ENCODE measurements around the gene TOM1L2. TPM values are rescaled to one million over a fixed set of nuclear protein-coding genes. Genes with fewer than 3 reads are reported as not detected.
A peak's percentile ranks its signal among the peaks of the same experiment; 100 is the strongest.

Gene TOM1L2
- total RNA-seq, 1 experiment from 2014 or later: 45.2 TPM

DNA sequence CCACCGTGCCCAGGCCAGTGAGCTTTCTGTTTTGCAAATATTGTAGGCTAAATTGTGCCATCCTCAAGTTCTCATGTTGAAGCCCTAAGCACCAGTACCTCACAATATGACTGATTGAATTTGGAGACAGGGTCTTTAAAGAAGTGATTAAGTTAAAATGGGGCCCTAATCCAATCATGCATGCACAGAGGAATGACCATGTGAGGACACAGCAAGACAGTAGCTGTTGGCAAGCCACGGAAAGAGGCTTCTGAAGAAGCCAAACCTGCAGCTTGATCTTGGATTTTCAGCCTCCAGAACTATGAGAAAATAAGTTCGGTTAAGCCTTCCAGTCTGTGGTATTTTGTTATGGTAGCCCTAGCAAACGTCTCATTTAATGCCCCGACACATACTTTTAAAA lies 24.9 kb downstream of the TOM1L2 start:
- TF ChIP-seq POLR2AphosphoS5 (IDR thresholded peaks at IDR 0.05; ENCODE audit: low read depth, low read length): no peak
- no peaks in the 10 kb centered on the region for H3K36me3 ChIP-seq (ENCODE audit: control insufficient read depth, insufficient read depth, low read length)
- no peaks in the 10 kb centered on the region for H3K9me3 ChIP-seq (ENCODE audit: control insufficient read depth, insufficient read depth, low read depth, low read length)
- ChIA-PET CTCF (no interaction called here), POLR2A (no interaction called here)
- ATAC-seq (no peak), DNase-seq (ENCODE audit: low read depth, low spot score) (no peak)
- intact Hi-C loops (cut with micrococcal nuclease; ENCODE audit: unreplicated experiment): no loop called here
- no peak overlapping the region for H3K4me3 ChIP-seq (ENCODE audit: low read depth in 2 of 2, low read length in 2 of 2)
- H3K27ac ChIP-seq (ENCODE audit: low read length): peak overlapping the region; percentile 61
- in situ Hi-C loops (cut with HindIII; ENCODE audit: low pct_unique_long_range_greater_than_20kb, low sequenced_read_pairs): no loop called here
- peaks cover 65% of the 10 kb centered on the region for H3K4me1 ChIP-seq (ENCODE audit: control insufficient read depth, insufficient read depth, low read length)
- no peaks in the 10 kb centered on the region for H3K27me3 ChIP-seq (ENCODE audit: control insufficient read depth, insufficient read depth, low read length)
- BruUV-seq (replicated peaks): no TSS peak

DNA sequence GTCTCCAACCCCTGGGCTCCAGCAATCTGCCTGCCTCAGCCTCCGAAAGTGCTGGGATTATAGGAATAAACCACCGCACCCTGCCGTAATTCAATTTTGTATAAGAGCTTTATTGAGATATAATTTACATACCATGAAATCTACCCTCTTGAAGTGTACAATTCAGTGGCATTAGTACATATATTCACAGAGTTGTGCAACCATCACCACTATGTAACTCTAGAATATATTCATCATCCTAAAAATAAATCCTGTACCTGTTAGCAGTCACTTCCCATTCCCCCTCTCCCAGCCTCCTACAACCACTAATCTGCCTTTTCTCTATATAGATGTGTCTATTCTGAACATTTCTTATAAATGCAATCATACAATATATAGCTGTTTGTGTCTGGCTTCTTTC lies 26.1 kb downstream of the TOM1L2 start:
- BruUV-seq (replicated peaks): no TSS peak
- no peak for ATAC-seq
- no peaks in the 10 kb centered on the region for H3K36me3 ChIP-seq (ENCODE audit: control insufficient read depth, insufficient read depth, low read length)
- no peaks in the 10 kb centered on the region for H3K27me3 ChIP-seq (ENCODE audit: control insufficient read depth, insufficient read depth, low read length)
- intact Hi-C loops (cut with micrococcal nuclease; ENCODE audit: unreplicated experiment) (no loop called here), in situ Hi-C loops (cut with HindIII; ENCODE audit: low pct_unique_long_range_greater_than_20kb, low sequenced_read_pairs) (no loop called here)
- peaks cover 66% of the 10 kb centered on the region for H3K4me1 ChIP-seq (ENCODE audit: control insufficient read depth, insufficient read depth, low read length)
- DNase-seq (ENCODE audit: low read depth, low spot score): no peak
- TF ChIP-seq TCF7L2 (IDR thresholded peaks at IDR 0.05; ENCODE audit: low read depth, low read length) (no peak), POLR2AphosphoS5 (IDR thresholded peaks at IDR 0.05; ENCODE audit: low read depth, low read length) (no peak), SIN3A (IDR thresholded peaks at IDR 0.05; ENCODE audit: borderline replicate concordance, insufficient read depth, low read depth, low read length) (no peak)
- TF ChIP-seq, protein P1, sequence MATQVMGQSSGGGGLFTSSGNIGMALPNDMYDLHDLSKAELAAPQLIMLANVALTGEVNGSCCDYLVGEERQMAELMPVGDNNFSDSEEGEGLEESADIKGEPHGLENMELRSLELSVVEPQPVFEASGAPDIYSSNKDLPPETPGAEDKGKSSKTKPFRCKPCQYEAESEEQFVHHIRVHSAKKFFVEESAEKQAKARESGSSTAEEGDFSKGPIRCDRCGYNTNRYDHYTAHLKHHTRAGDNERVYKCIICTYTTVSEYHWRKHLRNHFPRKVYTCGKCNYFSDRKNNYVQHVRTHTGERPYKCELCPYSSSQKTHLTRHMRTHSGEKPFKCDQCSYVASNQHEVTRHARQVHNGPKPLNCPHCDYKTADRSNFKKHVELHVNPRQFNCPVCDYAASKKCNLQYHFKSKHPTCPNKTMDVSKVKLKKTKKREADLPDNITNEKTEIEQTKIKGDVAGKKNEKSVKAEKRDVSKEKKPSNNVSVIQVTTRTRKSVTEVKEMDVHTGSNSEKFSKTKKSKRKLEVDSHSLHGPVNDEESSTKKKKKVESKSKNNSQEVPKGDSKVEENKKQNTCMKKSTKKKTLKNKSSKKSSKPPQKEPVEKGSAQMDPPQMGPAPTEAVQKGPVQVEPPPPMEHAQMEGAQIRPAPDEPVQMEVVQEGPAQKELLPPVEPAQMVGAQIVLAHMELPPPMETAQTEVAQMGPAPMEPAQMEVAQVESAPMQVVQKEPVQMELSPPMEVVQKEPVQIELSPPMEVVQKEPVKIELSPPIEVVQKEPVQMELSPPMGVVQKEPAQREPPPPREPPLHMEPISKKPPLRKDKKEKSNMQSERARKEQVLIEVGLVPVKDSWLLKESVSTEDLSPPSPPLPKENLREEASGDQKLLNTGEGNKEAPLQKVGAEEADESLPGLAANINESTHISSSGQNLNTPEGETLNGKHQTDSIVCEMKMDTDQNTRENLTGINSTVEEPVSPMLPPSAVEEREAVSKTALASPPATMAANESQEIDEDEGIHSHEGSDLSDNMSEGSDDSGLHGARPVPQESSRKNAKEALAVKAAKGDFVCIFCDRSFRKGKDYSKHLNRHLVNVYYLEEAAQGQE (IDR thresholded peaks at IDR 0.05; ENCODE audit: insufficient read depth in 1 of 2, low read depth in 2 of 2, low read length in 1 of 2): no peak
- TF ChIP-seq, protein P2, sequence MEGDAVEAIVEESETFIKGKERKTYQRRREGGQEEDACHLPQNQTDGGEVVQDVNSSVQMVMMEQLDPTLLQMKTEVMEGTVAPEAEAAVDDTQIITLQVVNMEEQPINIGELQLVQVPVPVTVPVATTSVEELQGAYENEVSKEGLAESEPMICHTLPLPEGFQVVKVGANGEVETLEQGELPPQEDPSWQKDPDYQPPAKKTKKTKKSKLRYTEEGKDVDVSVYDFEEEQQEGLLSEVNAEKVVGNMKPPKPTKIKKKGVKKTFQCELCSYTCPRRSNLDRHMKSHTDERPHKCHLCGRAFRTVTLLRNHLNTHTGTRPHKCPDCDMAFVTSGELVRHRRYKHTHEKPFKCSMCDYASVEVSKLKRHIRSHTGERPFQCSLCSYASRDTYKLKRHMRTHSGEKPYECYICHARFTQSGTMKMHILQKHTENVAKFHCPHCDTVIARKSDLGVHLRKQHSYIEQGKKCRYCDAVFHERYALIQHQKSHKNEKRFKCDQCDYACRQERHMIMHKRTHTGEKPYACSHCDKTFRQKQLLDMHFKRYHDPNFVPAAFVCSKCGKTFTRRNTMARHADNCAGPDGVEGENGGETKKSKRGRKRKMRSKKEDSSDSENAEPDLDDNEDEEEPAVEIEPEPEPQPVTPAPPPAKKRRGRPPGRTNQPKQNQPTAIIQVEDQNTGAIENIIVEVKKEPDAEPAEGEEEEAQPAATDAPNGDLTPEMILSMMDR (IDR thresholded peaks at IDR 0.05): no peak
- no peak overlapping the region for H3K4me3 ChIP-seq (ENCODE audit: low read depth in 2 of 2, low read length in 2 of 2)
- CTCF ChIA-PET: no interaction called here
- H3K9me3 ChIP-seq (ENCODE audit: control insufficient read depth, insufficient read depth, low read depth, low read length): no peaks in the 10 kb centered on the region
- POLR2A ChIA-PET: no interaction called here
- H3K27ac ChIP-seq (ENCODE audit: low read length): no peak overlapping the region

DNA sequence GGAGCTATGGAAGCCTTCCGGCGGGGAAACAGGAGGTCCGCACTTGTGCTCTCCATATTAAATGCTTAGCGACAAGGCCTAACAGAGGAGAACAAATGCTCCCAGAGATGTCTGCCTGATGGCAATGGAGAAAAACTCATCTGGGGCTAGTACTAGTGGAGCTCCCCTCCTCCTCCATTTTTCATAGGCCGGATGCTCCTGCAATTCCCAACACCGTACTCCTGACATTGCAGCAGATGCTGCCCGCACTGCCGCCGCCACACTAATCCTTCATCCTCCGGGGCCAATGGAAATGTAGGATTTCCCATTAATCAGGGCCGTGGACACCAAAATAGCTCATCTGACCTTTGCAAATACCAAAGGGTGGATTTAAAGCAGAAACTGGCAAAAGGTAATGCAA lies 27.5 kb downstream of the TOM1L2 start:
- Histone ChIP-seq H3K4me1 (ENCODE audit: control insufficient read depth, insufficient read depth, low read length) (peaks cover 76% of the 10 kb centered on the region), H3K9me3 (ENCODE audit: control insufficient read depth, insufficient read depth, low read depth, low read length) (no peaks in the 10 kb centered on the region), H3K27ac (ENCODE audit: low read length) (peak overlapping the region; percentile 84), H3K4me3 (ENCODE audit: low read depth in 2 of 2, low read length in 2 of 2) (no peak overlapping the region), H3K27me3 (ENCODE audit: control insufficient read depth, insufficient read depth, low read length) (no peaks in the 10 kb centered on the region), H3K36me3 (ENCODE audit: control insufficient read depth, insufficient read depth, low read length) (no peaks in the 10 kb centered on the region; the same call in 1 of the 2 replicates)
- POLR2A ChIA-PET: interaction anchor here (0.7 to 1.0 kb wide), 3 partner anchors 10 to 56 kb away, joined by 3 to 7 read pairs (median 3); partner anchors contain the start of genes DRC3 and TOM1L2
- no TSS peak for BruUV-seq (replicated peaks)
- in situ Hi-C loops (cut with HindIII; ENCODE audit: low pct_unique_long_range_greater_than_20kb, low sequenced_read_pairs) (no loop called here), intact Hi-C loops (cut with micrococcal nuclease; ENCODE audit: unreplicated experiment) (no loop called here)
- TF ChIP-seq, protein P1 (IDR thresholded peaks at IDR 0.05; ENCODE audit: insufficient read depth in 1 of 2, low read depth in 2 of 2, low read length in 1 of 2): no peak
- TF ChIP-seq, protein P2 (IDR thresholded peaks at IDR 0.05): no peak
- TF ChIP-seq TCF7L2 (IDR thresholded peaks at IDR 0.05; ENCODE audit: low read depth, low read length) (no peak), SIN3A (IDR thresholded peaks at IDR 0.05; ENCODE audit: borderline replicate concordance, insufficient read depth, low read depth, low read length) (no peak), POLR2AphosphoS5 (IDR thresholded peaks at IDR 0.05; ENCODE audit: low read depth, low read length) (no peak)
- CTCF ChIA-PET: no interaction called here
- ATAC-seq (no peak), DNase-seq (ENCODE audit: low read depth, low spot score) (no peak)

All from Panc1 (cell line).